Activated CD8-positive, alpha-beta memory T cell treated with anti-CD3 and anti-CD28 coated beads for 24 hours (primary cell): Measurements from ENCODE around the gene STRC.
"Not testable (repeated sequence)": the region's sequence is repeated elsewhere in the genome, so short reads cannot be mapped to it uniquely, and the experiment has no call there.

Source experiments
- DNase-seq: peaks from one replicate; pipeline ENCODE4 v3.0.0-alpha.2; 2020

Gene STRC

GRCh38 chr15:43562753-43563152 lies 55.8 kb downstream of the STRC start:
- DNase-seq, result not testable (repeated sequence)

GRCh38 chr15:43552986-43553385 lies 65.6 kb downstream of the STRC start:
- no peak for DNase-seq

GRCh38 chr15:43552256-43552655 lies 66.3 kb downstream of the STRC start:
- no peak for DNase-seq

- DNase-seq, result no peak
Measured at GRCh38 chr15:43550527-43551363, 67.9 kb downstream of the STRC start.
